ENCODE measurements around the gene RAB5IF.
A peak's percentile ranks its signal among the peaks of the same experiment; 100 is the strongest.
"Not testable (repeated sequence)": the region's sequence is repeated elsewhere in the genome, so short reads cannot be mapped to it uniquely, and the experiment has no call there.

RAB5IF gene

GRCh38 chr20:36587388-36588070 is 18.1 kb upstream of the RAB5IF start:
- DNase-seq, result no peak

GRCh38 chr20:36591281-36591680 is 14.3 kb upstream of the RAB5IF start:
- DNase-seq, result no peak

- DNase-seq, result peak; percentile 68
Measured at GRCh38 chr20:36591854-36592641, 13.5 kb upstream of the RAB5IF start.

DNA sequence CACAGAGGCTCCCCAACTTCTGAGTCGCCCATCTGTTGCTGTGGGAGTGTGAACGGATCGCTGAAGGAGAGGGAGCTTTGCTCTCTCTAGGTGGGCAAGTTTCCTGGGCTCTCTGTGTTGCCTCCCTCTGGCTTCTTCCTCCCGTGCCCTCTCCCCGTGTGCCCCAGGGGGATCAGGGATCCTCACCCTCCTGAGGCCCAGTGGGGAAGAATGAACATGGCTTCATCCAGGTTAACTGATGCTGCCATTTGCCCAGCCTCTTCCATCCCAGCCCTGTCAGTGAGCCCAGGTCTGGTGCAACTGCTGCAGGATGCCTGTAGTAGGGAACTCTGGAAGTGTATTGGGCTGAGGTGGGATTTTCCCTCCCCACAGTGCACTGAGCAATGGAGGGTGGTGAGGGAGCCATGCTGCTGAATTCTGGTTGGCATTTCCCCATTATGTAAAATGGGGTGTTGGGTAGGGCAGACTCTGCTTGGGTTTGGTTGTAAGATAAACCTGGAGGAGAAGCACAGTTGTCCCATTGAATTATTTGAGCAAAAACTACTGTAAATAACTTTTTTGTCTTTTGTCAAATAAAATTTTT is 12.1 kb upstream of the RAB5IF start:
- no peak for DNase-seq

DNA sequence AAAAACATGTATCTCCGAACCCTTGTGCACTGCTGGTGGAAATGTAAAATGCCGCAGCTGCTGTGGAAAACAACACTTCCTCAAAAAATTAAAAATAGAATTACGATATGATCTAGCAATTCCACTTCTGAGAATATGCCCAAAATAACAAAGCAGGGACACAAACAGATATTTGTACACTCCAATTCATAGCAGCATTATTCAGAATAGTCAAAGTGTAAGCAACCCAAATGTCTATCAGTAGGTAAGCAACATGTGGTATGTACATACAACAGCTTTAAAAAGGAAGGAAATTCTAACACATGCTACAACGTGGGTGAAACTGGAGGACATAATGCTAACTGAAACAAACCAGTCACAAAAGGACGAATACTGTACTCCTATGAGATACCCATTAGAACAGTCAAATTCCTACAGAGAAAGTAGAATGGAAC is 5.7 kb upstream of the RAB5IF start:
- DNase-seq, result no peak

DNA sequence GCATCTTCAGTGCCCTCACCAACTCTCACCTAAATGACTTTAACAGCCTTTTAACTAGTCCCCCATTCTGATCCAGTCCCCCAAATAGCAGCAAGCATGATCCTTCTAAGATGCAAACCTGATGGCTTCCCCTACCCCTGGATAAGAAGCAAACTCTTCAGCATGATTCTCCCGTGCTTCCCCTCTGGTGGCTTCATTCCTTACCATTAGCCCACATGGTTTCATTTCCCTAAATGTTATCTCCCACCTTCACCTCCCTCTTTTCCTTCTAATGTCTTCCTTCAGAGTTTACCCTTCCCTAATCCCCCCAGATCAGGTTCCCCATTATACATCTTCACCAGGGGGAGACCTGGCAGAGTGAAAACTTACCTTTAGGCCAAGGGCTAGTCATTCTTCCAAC is 4.0 kb upstream of the RAB5IF start:
- DNase-seq, result no peak

DNA sequence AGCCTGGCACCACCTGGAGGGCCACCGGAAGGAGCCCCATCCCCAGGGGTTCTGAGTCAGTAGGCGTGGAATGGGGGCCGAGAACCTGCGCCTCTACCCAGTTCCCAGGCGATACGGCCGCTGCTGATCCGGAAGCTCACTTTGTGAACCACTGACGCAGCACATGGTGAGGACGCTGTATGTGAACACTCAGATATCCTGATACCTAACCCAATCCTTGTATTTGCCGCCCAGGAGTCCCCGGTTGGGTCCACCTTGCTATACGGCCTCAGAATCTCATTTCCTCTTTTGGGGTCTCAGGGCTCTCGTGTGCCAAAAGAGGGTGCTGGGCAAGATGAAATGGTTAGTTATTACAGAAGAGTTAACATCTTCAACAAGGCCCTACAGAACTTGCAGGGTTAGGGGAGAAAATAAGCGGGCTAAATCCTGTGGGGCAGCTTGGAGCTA is 604 bp upstream of the RAB5IF start:
- DNase-seq, result peak; percentile 67

DNA sequence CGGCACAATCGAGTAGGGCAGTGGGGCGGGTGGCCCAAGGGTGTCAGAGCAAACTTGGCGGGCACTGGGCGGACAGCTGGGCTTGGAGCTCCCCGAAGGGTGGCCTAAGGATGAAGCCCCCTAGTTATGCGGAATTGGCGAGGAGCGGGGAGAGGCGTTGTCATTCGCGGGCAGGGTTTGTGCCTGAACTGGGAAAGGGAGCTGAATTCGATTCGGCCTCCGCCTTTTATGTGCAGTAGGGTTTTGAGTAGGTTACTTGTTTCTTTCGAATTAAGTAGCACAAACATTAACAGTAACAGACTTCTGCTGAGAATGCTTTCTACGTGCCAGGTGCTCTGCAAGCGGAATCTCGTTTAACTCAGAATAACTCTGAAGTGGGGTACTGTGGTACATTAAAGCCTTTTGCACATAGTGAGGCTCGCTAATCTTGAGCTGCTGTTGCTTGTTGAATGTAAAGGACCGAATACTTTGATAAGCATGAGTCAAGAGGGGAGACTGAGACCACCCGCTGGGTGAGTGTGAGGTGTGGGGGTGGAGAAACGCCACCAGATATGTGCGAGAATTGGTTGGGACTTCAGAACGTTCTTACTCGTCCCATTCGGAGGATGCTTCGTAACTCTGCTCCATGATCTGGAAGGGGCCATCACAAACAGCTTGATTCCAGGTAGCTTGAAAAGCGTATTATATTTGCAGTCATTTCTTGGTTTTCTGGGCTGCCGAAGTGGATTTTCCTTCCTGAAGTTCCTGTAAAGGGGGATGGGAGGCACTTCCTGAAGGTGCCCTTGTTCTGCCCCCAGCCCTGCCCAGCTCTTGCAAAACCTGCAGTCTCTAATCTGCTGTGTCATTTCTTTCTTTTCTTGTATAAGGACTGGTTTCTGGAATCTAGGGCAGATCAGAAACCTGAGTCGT is 833 bp downstream of the RAB5IF start:
- DNase-seq, result no peak

GRCh38 chr20:36607586-36608387 is 2.2 kb downstream of the RAB5IF start:
- DNase-seq, result no peak

DNA sequence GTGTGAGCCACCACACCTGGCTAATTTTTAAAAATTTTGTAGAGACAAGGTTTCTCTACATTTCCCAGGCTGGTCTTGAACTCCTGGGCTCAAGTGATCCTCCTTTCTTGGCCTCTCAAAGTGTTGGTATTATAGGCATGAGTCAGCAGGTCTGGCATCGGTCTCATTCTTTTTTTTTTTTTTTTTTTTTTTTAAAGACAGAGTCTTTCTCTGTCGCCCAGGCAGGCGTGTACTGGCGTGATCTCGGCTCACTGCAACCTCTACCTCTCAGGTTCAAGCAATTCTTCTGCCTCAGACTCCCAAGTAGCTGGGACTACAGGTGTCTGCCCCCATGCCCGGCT is 2.8 kb downstream of the RAB5IF start:
- DNase-seq, result not testable (repeated sequence)

GRCh38 chr20:36611625-36612024 is 6.0 kb downstream of the RAB5IF start:
- DNase-seq, result no peak

- no peak for DNase-seq
Measured at GRCh38 chr20:36613974-36614373, 8.4 kb downstream of the RAB5IF start.

- DNase-seq, result no peak
Measured at GRCh38 chr20:36614781-36615557, 9.4 kb downstream of the RAB5IF start.

DNA sequence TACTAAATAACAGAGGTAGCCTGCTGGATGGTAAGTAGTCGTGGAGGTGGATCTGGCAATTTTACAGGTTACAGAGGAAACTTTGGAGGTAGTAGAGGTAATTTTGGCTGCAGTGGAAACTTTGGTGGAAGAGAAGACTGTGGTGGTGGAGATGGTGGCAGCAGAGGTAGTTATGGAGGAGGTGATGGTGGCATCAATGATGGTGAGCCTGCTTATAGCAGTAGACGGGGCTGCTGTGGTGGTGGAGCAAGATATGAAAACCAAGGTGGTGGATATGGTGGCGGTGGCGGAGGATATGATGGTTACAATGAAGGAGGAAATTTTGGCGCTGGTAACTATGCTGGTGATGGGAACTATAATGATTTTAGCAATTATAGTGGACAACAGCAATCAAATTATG is 15.3 kb downstream of the RAB5IF start:
- no peak for DNase-seq

- DNase-seq, result no peak
Measured at GRCh38 chr20:36623444-36623843, 17.9 kb downstream of the RAB5IF start.

GRCh38 chr20:36624068-36624943 is 18.7 kb downstream of the RAB5IF start:
- no peak for DNase-seq

DNA sequence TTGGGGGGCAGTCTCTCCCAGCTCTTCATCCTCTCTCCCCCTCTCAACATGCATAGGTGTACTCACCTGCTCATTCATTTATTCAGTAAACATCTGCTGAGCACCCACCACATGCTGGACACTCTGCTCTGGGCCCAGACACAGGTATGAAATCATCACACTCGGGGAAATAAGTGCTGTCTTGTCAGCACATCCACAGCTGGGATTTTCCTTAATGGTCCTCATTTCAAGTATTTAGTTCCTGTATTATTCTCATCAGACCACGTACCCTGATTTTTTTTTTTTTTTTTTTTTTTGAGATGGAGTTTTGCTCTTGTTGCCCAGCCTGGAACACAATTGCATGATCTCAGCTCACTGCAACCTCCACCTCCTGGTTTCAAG is 19.4 kb downstream of the RAB5IF start:
- DNase-seq, result no peak

- DNase-seq, result no peak
Measured at GRCh38 chr20:36628076-36628475, 22.5 kb downstream of the RAB5IF start.

- peak; percentile 59 for DNase-seq
Measured at GRCh38 chr20:36629719-36630681, 24.4 kb downstream of the RAB5IF start.
